ENCODE data around the gene SAXO2.
"Not testable (repeated sequence)": the region's sequence is repeated elsewhere in the genome, so short reads cannot be mapped to it uniquely, and the experiment has no call there.

The SAXO2 gene

GRCh38 chr15:82262422-82263026 lies at the start of gene SAXO2, which contains the start of gene EFL1:
TSS of gene SAXO2 (plus strand) at chr15:82262818. CDS start at chr15:82262880, 62 bp downstream.
TSS of gene EFL1 (minus strand) at chr15:82262734. CDS start at chr15:82261778, 956 bp downstream.
- DNase-seq: peak; percentile 87 to 88

GRCh38 chr15:82216092-82216491 lies 46.5 kb upstream of the SAXO2 start:
- DNase-seq: not testable (repeated sequence)

GRCh38 chr15:82221535-82221934 lies 41.1 kb upstream of the SAXO2 start:
- peak in 1 of 2 experiments; percentile 20 for DNase-seq

- DNase-seq: no peak
Observed at GRCh38 chr15:82228750-82229149, 33.9 kb upstream of the SAXO2 start.

GRCh38 chr15:82231233-82231632 lies 31.4 kb upstream of the SAXO2 start:
- no peak for DNase-seq

GRCh38 chr15:82231842-82232241 lies 30.8 kb upstream of the SAXO2 start:
- DNase-seq: no peak

GRCh38 chr15:82237944-82238534 lies 24.6 kb upstream of the SAXO2 start:
- not testable (repeated sequence) for DNase-seq

GRCh38 chr15:82239685-82240391 lies 22.8 kb upstream of the SAXO2 start:
- no peak for DNase-seq

- DNase-seq: not testable (repeated sequence)
Observed at GRCh38 chr15:82241836-82242499, 20.6 kb upstream of the SAXO2 start.

- not testable (repeated sequence) for DNase-seq
Observed at GRCh38 chr15:82243644-82244043, 19.0 kb upstream of the SAXO2 start.

- not testable (repeated sequence) for DNase-seq
Observed at GRCh38 chr15:82245956-82246355, 16.7 kb upstream of the SAXO2 start.

- DNase-seq: not testable (repeated sequence)
Observed at GRCh38 chr15:82248261-82248660, 14.4 kb upstream of the SAXO2 start.

GRCh38 chr15:82261566-82262421 lies 824 bp upstream of the SAXO2 start:
- DNase-seq: peak; percentile 12 to 43

- peak; percentile 72 to 83 for DNase-seq
Observed at GRCh38 chr15:82263350-82263749, 732 bp downstream of the SAXO2 start.

GRCh38 chr15:82267137-82267536 lies 4.5 kb downstream of the SAXO2 start:
- DNase-seq: not testable (repeated sequence)

- not testable (repeated sequence) for DNase-seq
Observed at GRCh38 chr15:82268454-82268853, 5.8 kb downstream of the SAXO2 start.

GRCh38 chr15:82272154-82272553 lies 9.5 kb downstream of the SAXO2 start:
- DNase-seq: no peak

GRCh38 chr15:82275410-82275809 lies 12.8 kb downstream of the SAXO2 start:
- no peak for DNase-seq

GRCh38 chr15:82281276-82281675 lies 18.7 kb downstream of the SAXO2 start:
- DNase-seq: not testable (repeated sequence)

- DNase-seq: not testable (repeated sequence)
Observed at GRCh38 chr15:82282386-82282785, 19.8 kb downstream of the SAXO2 start.

- DNase-seq: not testable (repeated sequence)
Observed at GRCh38 chr15:82284381-82284780, 21.8 kb downstream of the SAXO2 start.

GRCh38 chr15:82286475-82286874 lies 23.9 kb downstream of the SAXO2 start:
- DNase-seq: not testable (repeated sequence)
